Body of pancreas (tissue), 4 donors: Measurements from ENCODE around the gene IL1A. TPM values are rescaled to one million over a fixed set of nuclear protein-coding genes. Genes with fewer than 3 reads are reported as not detected.

Experiments
- ATAC-seq: fragments of 150-250 bp; one replicate; pipeline ENCODE4 v1.9.1; 2016
- DNase-seq, 4 donors: peaks; one replicate each; pipeline ENCODE4 v3.0.0-alpha.2; 2019
- H3K27ac ChIP-seq, 4 donors: fragments of 200-600 bp; sonication (generic); 1 replicate in 3 of 4; 2 replicates in 1 of 4; pipeline versions ENCODE4 v1.5.1 to v1.6.1; 2016 to 2019; ENCODE audit warnings: mild to moderate bottlenecking in 1 of 4, mixed read lengths in 1 of 4, moderate library complexity in 1 of 4
- H3K27me3 ChIP-seq, 2 donors: fragments of 200-600 bp; sonication (generic); one replicate each; pipeline ENCODE4 v1.6.0; 2016; ENCODE audit warnings: mild to moderate bottlenecking in 1 of 2
- H3K36me3 ChIP-seq, 2 donors: fragments of 200-600 bp; sonication (generic); replicated peaks in 1 of 2; 2 replicates each; pipeline ENCODE4 v1.5.1; 2016; ENCODE audit warnings: low read depth in 2 of 2; ENCODE audit not compliant: insufficient read depth in 1 of 2
- H3K4me1 ChIP-seq: fragments of 200-600 bp; sonication (generic); one replicate; pipeline ENCODE4 v1.6.0; 2016
- H3K4me3 ChIP-seq, 2 donors: fragments of 200-600 bp; sonication (generic); 1 replicate in 1 of 2; 2 replicates in 1 of 2; pipeline ENCODE4 v1.5.1; 2016 to 2019
- H3K9me3 ChIP-seq, 3 donors: fragments of 200-600 bp; sonication (generic); 1 replicate in 2 of 3; 2 replicates in 1 of 3; pipeline ENCODE4 v1.5.1; 2016
- CTCF ChIP-seq, 7 experiments: fragments of 450-650 bp in 4 of 7; fragments of 200-600 bp in 3 of 7; sonication (generic) in 3 of 7; IDR thresholded peaks; one replicate each; pipeline ENCODE4 v1.5.1; 2016 to 2019; ENCODE audit warnings: antibody characterized with exemption in 7 of 7
- POLR2A ChIP-seq, 3 donors: fragments of 450-650 bp; IDR thresholded peaks; one replicate each; pipeline ENCODE4 v1.6.1; 2016; ENCODE audit warnings: antibody characterized with exemption in 3 of 3, mild to moderate bottlenecking in 2 of 3
- WGBS, 2 donors: methylation state at CpG; one replicate each; pipeline ENCODE4 v1.1.5; 2017; 5-methylcytosine and 5-hydroxymethylcytosine counted together
- intact Hi-C: fragments of 100-400 bp; cut with DNase I; formaldehyde crosslinking; loops from one replicate; pipeline ENCODE4 v1.15.1; 2023
- total RNA-seq, 2 donors: library from RNA; depleted of rRNA; stranded (reverse); fragments of >200 nt; gene quantifications; one replicate each; pipeline ENCODE4 v1.1.0, GENCODE V29; 2016

The IL1A gene
- total RNA-seq, 2 donors from 2014 or later, result not detected

- 80 to 83% methylated on average over 4 of the region's 4 CpGs for WGBS, 2 donors
- TF ChIP-seq POLR2A (IDR thresholded peaks at IDR 0.05) (no peak), CTCF (IDR thresholded peaks at IDR 0.05) (no peak)
- Histone ChIP-seq H3K9me3 (no peaks in the 10 kb centered on the region), H3K27me3 (no peaks in the 10 kb centered on the region), H3K4me3 (no peak overlapping the region), H3K4me1 (no peaks in the 10 kb centered on the region), H3K27ac (no peak overlapping the region), H3K36me3 (no peaks in the 10 kb centered on the region)
- intact Hi-C loops, result no loop called here
- ATAC-seq (no peak), DNase-seq (no peak)
Observed at GRCh38 chr2:112800881-112801583, 16.7 kb upstream of the IL1A start.

GRCh38 chr2:112798979-112799975, 15.0 kb upstream of the IL1A start:
- no peaks in the 10 kb centered on the region for H3K27me3 ChIP-seq
- no peak for DNase-seq
- ATAC-seq, result no peak
- H3K36me3 ChIP-seq, result no peaks in the 10 kb centered on the region
- H3K4me1 ChIP-seq, result peaks cover 5% of the 10 kb centered on the region
- H3K9me3 ChIP-seq, result no peaks in the 10 kb centered on the region
- intact Hi-C loops, result no loop called here
- H3K4me3 ChIP-seq, result no peak overlapping the region
- 68 to 84% methylated on average over 8 of the region's 8 CpGs for WGBS, 2 donors
- TF ChIP-seq POLR2A (IDR thresholded peaks at IDR 0.05) (no peak), CTCF (IDR thresholded peaks at IDR 0.05) (no peak)
- no peak overlapping the region for H3K27ac ChIP-seq

- Histone ChIP-seq H3K36me3 (no peaks in the 10 kb centered on the region), H3K27ac (no peak overlapping the region), H3K9me3 (no peaks in the 10 kb centered on the region), H3K4me1 (peaks cover 5% of the 10 kb centered on the region), H3K27me3 (no peaks in the 10 kb centered on the region), H3K4me3 (no peak overlapping the region)
- ATAC-seq (no peak), DNase-seq (no peak)
- TF ChIP-seq CTCF (IDR thresholded peaks at IDR 0.05) (no peak), POLR2A (IDR thresholded peaks at IDR 0.05) (no peak)
- intact Hi-C loops, result no loop called here
- WGBS, 2 donors, result 0 to 52% methylated on average over 1 of the region's 1 CpG
Observed at GRCh38 chr2:112796486-112796885, 12.2 kb upstream of the IL1A start.

GRCh38 chr2:112795774-112796173, 11.5 kb upstream of the IL1A start:
- Histone ChIP-seq H3K27ac (peak overlapping the region in 3 of 4 donors; percentile 32 to 73 (median 48)), H3K27me3 (no peaks in the 10 kb centered on the region), H3K4me3 (no peak overlapping the region), H3K4me1 (peaks cover 5% of the 10 kb centered on the region), H3K9me3 (no peaks in the 10 kb centered on the region), H3K36me3 (no peaks in the 10 kb centered on the region)
- TF ChIP-seq CTCF (IDR thresholded peaks at IDR 0.05) (no peak), POLR2A (IDR thresholded peaks at IDR 0.05) (no peak)
- intact Hi-C loops, result no loop called here
- WGBS, 2 donors, result 34 to 36% methylated on average over 1 of the region's 1 CpG
- peak; percentile 72 for ATAC-seq
- peak; percentile 16 to 58 (median 46) for DNase-seq
